Endothelial cell of umbilical vein (primary cell): Measurements from ENCODE around the gene UNC5C. TPM values are rescaled to one million over a fixed set of nuclear protein-coding genes. Genes with fewer than 3 reads are reported as not detected.

Experiments
- BruUV-seq: library from RNA; stranded (reverse); fragments of 400-500 nt; replicated peaks from 2 replicates; lab custom pipeline; 2021; lab: Mats Ljungman, UMichigan
- CTCF ChIA-PET: fragments of 300-600, 350-600 bp; sonication (Branson Sonifier 250); formaldehyde crosslinking; loops from one replicate; lab custom pipeline; 2021; ENCODE audit warnings: antibody characterized with exemption, inconsistent platforms; lab: Charles Lee
- POLR2A ChIA-PET: fragments of 300-600, 350-600 bp; sonication (Branson Sonifier 250); formaldehyde crosslinking; loops from one replicate; lab custom pipeline; 2021; ENCODE audit warnings: antibody characterized with exemption, inconsistent platforms; lab: Charles Lee
- DNase-seq: peaks from one replicate; pipeline ENCODE4 v3.0.0-alpha.2; 2011; ENCODE audit warnings: low read depth, low spot score
- FAIRE-seq: peaks from 2 replicates; lab custom pipeline; 2011; peaks lifted over from hg19 to GRCh38; lab: Jason Lieb, UNC
- H2AFZ ChIP-seq: 2 replicates; pipeline ENCODE4 v1.6.0; 2012; ENCODE audit warnings: low read depth, low read length, control low read depth, inconsistent platforms
- H3K27ac ChIP-seq: 2 replicates; pipeline ENCODE4 v1.5.1; 2011; ENCODE audit warnings: low read depth, mild to moderate bottlenecking, control low read depth, low read length, moderate library complexity; ENCODE audit not compliant: insufficient read depth
- H3K27me3 ChIP-seq, 2 experiments: 2 replicates each; pipeline versions ENCODE4 v1.6.0 to v1.6.1; 2011; ENCODE audit warnings: low read length in 2 of 2, mixed read lengths in 1 of 2; ENCODE audit not compliant: control insufficient read depth in 2 of 2, insufficient read depth in 2 of 2
- H3K36me3 ChIP-seq, 2 experiments: 2 replicates in 1 of 2; 3 replicates in 1 of 2; pipeline ENCODE4 v1.5.1; 2011; ENCODE audit warnings: low read length in 2 of 2, mild to moderate bottlenecking in 1 of 2, moderate library complexity in 1 of 2; ENCODE audit not compliant: control insufficient read depth in 2 of 2, insufficient read depth in 2 of 2; ENCODE audit errors: extremely low read depth in 1 of 2
- H3K4me1 ChIP-seq: 3 replicates; pipeline ENCODE4 v1.5.1; 2011; ENCODE audit warnings: mild to moderate bottlenecking, low read length; ENCODE audit not compliant: control insufficient read depth, insufficient read depth; ENCODE audit errors: extremely low read depth
- H3K4me2 ChIP-seq: 2 replicates; pipeline ENCODE4 v1.6.1; 2011; ENCODE audit warnings: low read length, control low read depth, mixed read lengths; ENCODE audit not compliant: insufficient read depth
- H3K4me3 ChIP-seq, 3 experiments: fragments of 200-600 bp in 1 of 3; sonication (generic), shearing (Covaris generic) in 1 of 3; replicated peaks in 1 of 3; 2 replicates each; pipeline ENCODE4 v1.5.1; 2011 to 2016; ENCODE audit warnings: control low read depth in 3 of 3, low read length in 3 of 3, mild to moderate bottlenecking in 2 of 3, inconsistent platforms in 1 of 3, low read depth in 1 of 3, moderate library complexity in 1 of 3; ENCODE audit not compliant: insufficient read depth in 1 of 3
- H3K79me2 ChIP-seq: 2 replicates; pipeline ENCODE4 v1.6.0; 2012; ENCODE audit warnings: low read length, inconsistent platforms; ENCODE audit not compliant: control insufficient read depth, insufficient read depth
- H3K9ac ChIP-seq: replicated peaks from 2 replicates; pipeline ENCODE3; 2011; ENCODE audit warnings: low read length, control low read depth; ENCODE audit not compliant: insufficient read depth; ENCODE audit errors: extremely low read depth
- H3K9me1 ChIP-seq: replicated peaks from 3 replicates; pipeline ENCODE4 v1.6.0; 2011; ENCODE audit warnings: mild to moderate bottlenecking, low read length; ENCODE audit not compliant: control insufficient read depth, insufficient read depth; ENCODE audit errors: extremely low read depth
- H3K9me3 ChIP-seq: replicated peaks from 2 replicates; pipeline ENCODE4 v1.5.1; 2012; ENCODE audit warnings: low read length, inconsistent platforms; ENCODE audit not compliant: control insufficient read depth, insufficient read depth
- H4K20me1 ChIP-seq: replicated peaks from 2 replicates; pipeline ENCODE3; 2011; ENCODE audit warnings: mild to moderate bottlenecking, low read length; ENCODE audit not compliant: control insufficient read depth, insufficient read depth; ENCODE audit errors: extremely low read depth
- FOS ChIP-seq: IDR thresholded peaks from 2 replicates; pipeline ENCODE4 v1.6.1; 2011; ENCODE audit warnings: mild to moderate bottlenecking, low read length, moderate library complexity, borderline replicate concordance; ENCODE audit not compliant: insufficient read depth
- GATA2 ChIP-seq: IDR thresholded peaks from 2 replicates; pipeline ENCODE4 v1.7.0; 2011; ENCODE audit warnings: low read depth, mild to moderate bottlenecking, moderate library complexity, mixed read lengths, low read length; ENCODE audit not compliant: insufficient read length, insufficient read depth
- JUN ChIP-seq: IDR thresholded peaks from 2 replicates; pipeline ENCODE4 v1.6.1; 2011; ENCODE audit warnings: borderline replicate concordance, low read depth; ENCODE audit not compliant: insufficient read length, insufficient read depth
- MYC ChIP-seq: IDR thresholded peaks from one replicate; pipeline ENCODE4 v1.6.1; 2011; ENCODE audit warnings: mild to moderate bottlenecking, low read depth, low read length
- POLR2A ChIP-seq: IDR thresholded peaks from 2 replicates; pipeline ENCODE4 v1.6.1; 2012; ENCODE audit warnings: low read depth, mild to moderate bottlenecking, control low read depth, low read length
- POLR2AphosphoS5 ChIP-seq: IDR thresholded peaks from 2 replicates; pipeline ENCODE4 v1.6.1; 2012; ENCODE audit warnings: low read depth, mild to moderate bottlenecking, control low read depth, low read length, moderate library complexity; ENCODE audit not compliant: insufficient read depth
- dilution Hi-C: fragments of 300-500 bp; cut with MboI; formaldehyde crosslinking; loops from one replicate; pipeline ENCODE4 v1.15.0; 2019; ENCODE audit warnings: low sequenced_read_pairs; ENCODE audit not compliant: extremely low pct_ligation_motif_present
- intact Hi-C: fragments of 100-400 bp; cut with micrococcal nuclease; formaldehyde crosslinking; loops from one replicate; pipeline ENCODE4 v1.10.0; 2022
- polyA plus RNA-seq, 4 experiments: library from polyadenylated mRNA; depleted of rRNA in 3 of 4; stranded (reverse) in 3 of 4; unstranded in 1 of 4; fragments of >200 nt; gene quantifications; 2 replicates each; pipeline versions ENCODE4 v1.2.1 to v1.2.3, GENCODE V29; 2011 to 2012; ENCODE audit warnings: missing spikeins in 1 of 4
- total RNA-seq: library from RNA; stranded (reverse); gene quantifications from 2 replicates; pipeline ENCODE4 v1.2.3, GENCODE V29; 2021
- TF ChIP-seq, protein P1 (sequence below): IDR thresholded peaks from 2 replicates; pipeline ENCODE4 v1.6.1; 2011; ENCODE audit not compliant: insufficient read depth, insufficient read length
- TF ChIP-seq, protein P2 (sequence below), 2 donors: IDR thresholded peaks; 1 replicate in 1 of 2; 2 replicates in 1 of 2; pipeline ENCODE4 v1.5.1; 2011; ENCODE audit warnings: low read length in 2 of 2, mild to moderate bottlenecking in 2 of 2, moderate library complexity in 2 of 2, control low read depth in 1 of 2, inconsistent platforms in 1 of 2, low read depth in 1 of 2; ENCODE audit not compliant: insufficient read depth in 1 of 2; ENCODE audit errors: extremely low read depth in 1 of 2

UNC5C gene
- total and polyA plus RNA-seq, 2 donors (not counting 3 experiments of a cell fraction or from before 2014, with no cell fraction given), result 0.44 to 0.53 TPM

DNA sequence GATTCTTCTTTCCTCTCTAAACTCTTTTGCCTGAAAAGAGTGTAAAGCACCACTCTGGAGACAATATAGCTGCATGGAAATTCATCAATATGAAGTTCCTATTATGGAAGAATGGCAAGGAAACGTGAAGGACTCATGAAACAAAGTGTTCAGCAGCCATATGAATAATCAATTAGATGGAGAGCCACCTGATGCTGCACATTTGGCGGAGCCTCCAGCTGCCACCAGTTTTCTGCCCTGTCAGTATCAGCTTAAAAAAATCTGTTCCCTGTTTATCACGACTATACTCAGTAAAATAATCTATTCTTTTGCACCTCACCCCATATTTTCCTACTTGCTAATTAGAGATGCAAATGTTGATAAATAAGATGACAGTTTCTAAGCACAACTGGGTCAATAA, 276.0 kb downstream of the UNC5C start:
- no peak for DNase-seq
- intact Hi-C loops, result no loop called here
- H3K4me2 ChIP-seq, result no peak overlapping the region
- H3K9me3 ChIP-seq, result no peaks in the 10 kb centered on the region
- H4K20me1 ChIP-seq, result no peaks in the 10 kb centered on the region
- H3K79me2 ChIP-seq, result no peaks in the 10 kb centered on the region
- TF ChIP-seq, protein P1, sequence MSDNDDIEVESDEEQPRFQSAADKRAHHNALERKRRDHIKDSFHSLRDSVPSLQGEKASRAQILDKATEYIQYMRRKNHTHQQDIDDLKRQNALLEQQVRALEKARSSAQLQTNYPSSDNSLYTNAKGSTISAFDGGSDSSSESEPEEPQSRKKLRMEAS, result no peak
- TF ChIP-seq GATA2, result no peak
- no peak for TF ChIP-seq POLR2A
- no peak for TF ChIP-seq JUN
- TF ChIP-seq MYC, result no peak
- TF ChIP-seq FOS, result no peak
- TF ChIP-seq POLR2AphosphoS5, result no peak
- TF ChIP-seq, protein P2, sequence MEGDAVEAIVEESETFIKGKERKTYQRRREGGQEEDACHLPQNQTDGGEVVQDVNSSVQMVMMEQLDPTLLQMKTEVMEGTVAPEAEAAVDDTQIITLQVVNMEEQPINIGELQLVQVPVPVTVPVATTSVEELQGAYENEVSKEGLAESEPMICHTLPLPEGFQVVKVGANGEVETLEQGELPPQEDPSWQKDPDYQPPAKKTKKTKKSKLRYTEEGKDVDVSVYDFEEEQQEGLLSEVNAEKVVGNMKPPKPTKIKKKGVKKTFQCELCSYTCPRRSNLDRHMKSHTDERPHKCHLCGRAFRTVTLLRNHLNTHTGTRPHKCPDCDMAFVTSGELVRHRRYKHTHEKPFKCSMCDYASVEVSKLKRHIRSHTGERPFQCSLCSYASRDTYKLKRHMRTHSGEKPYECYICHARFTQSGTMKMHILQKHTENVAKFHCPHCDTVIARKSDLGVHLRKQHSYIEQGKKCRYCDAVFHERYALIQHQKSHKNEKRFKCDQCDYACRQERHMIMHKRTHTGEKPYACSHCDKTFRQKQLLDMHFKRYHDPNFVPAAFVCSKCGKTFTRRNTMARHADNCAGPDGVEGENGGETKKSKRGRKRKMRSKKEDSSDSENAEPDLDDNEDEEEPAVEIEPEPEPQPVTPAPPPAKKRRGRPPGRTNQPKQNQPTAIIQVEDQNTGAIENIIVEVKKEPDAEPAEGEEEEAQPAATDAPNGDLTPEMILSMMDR (IDR thresholded peaks at IDR 0.05; ENCODE audit: extremely low read depth in 1 of 2, insufficient read depth in 1 of 2, low read depth in 1 of 2, low read length in 2 of 2), result no peak
- CTCF ChIA-PET, result no interaction called here
- no peak overlapping the region for H3K27ac ChIP-seq
- no peak for FAIRE-seq
- no peaks in the 10 kb centered on the region for H3K27me3 ChIP-seq
- H3K9ac ChIP-seq, result no peak overlapping the region
- BruUV-seq, result no TSS peak
- POLR2A ChIA-PET, result no interaction called here
- peak overlapping the region; percentile 30 for H2AFZ ChIP-seq
- no peaks in the 10 kb centered on the region for H3K36me3 ChIP-seq
- dilution Hi-C loops, result no loop called here
- no peak overlapping the region for H3K4me3 ChIP-seq
- H3K4me1 ChIP-seq, result peaks cover 12% of the 10 kb centered on the region
- no peaks in the 10 kb centered on the region for H3K9me1 ChIP-seq
